Kidney (tissue), 14 donors: ENCODE measurements around the gene NXPE3. TPM values are rescaled to one million over a fixed set of nuclear protein-coding genes. Genes with fewer than 3 reads are reported as not detected.
"Not testable (repeated sequence)": the region's sequence is repeated elsewhere in the genome, so short reads cannot be mapped to it uniquely, and the experiment has no call there.

Source experiments
- DNase-seq, 5 donors: peaks; one replicate each; pipeline ENCODE4 v3.0.0-alpha.2; 2013 to 2020
- FAIRE-seq: peaks from 2 replicates; lab custom pipeline; 2012; peaks lifted over from hg19 to GRCh38; lab: Jason Lieb, UNC
- H3K27ac ChIP-seq, 2 donors: one replicate each; pipeline ENCODE4 v1.7.0; 2013; ENCODE audit warnings: low read depth in 2 of 2, low read length in 2 of 2, inconsistent platforms in 1 of 2
- H3K27me3 ChIP-seq: one replicate; pipeline ENCODE4 v1.7.1; 2013; ENCODE audit warnings: low read length, inconsistent platforms; ENCODE audit not compliant: control insufficient read depth, insufficient read depth
- H3K36me3 ChIP-seq, 3 donors: one replicate each; pipeline versions ENCODE4 v1.7.0 to v1.7.1; 2013; ENCODE audit warnings: low read length in 3 of 3, control low read depth in 1 of 3, inconsistent platforms in 1 of 3; ENCODE audit not compliant: insufficient read depth in 3 of 3, control insufficient read depth in 2 of 3
- H3K4me1 ChIP-seq, 3 donors: one replicate each; pipeline versions ENCODE4 v1.7.0 to v1.7.1; 2013; ENCODE audit warnings: low read length in 3 of 3, inconsistent platforms in 1 of 3, low read depth in 1 of 3; ENCODE audit not compliant: control insufficient read depth in 2 of 3, insufficient read depth in 2 of 3
- H3K4me3 ChIP-seq, 3 donors: one replicate each; pipeline versions ENCODE4 v1.7.0 to v1.8.1; 2013; ENCODE audit warnings: low read length in 3 of 3, control low read depth in 1 of 3, inconsistent platforms in 1 of 3
- H3K9ac ChIP-seq, 3 donors: one replicate each; pipeline versions ENCODE4 v1.7.0 to v1.7.1; 2013; ENCODE audit warnings: low read length in 3 of 3, control low read depth in 1 of 3, inconsistent platforms in 1 of 3
- H3K9me3 ChIP-seq, 3 donors: one replicate each; pipeline versions ENCODE4 v1.7.0 to v1.7.1; 2013; ENCODE audit warnings: low read length in 3 of 3, control low read depth in 1 of 3, inconsistent platforms in 1 of 3; ENCODE audit not compliant: control insufficient read depth in 2 of 3, insufficient read depth in 1 of 3
- CTCF ChIP-seq: IDR thresholded peaks from 3 replicates; pipeline ENCODE4 v1.5.1; 2012; ENCODE audit warnings: mild to moderate bottlenecking, moderate library complexity, borderline replicate concordance; ENCODE audit not compliant: insufficient read depth; ENCODE audit errors: extremely low read depth
- intact Hi-C: fragments of 100-400 bp; cut with DNase I; formaldehyde crosslinking; loops from one replicate; pipeline ENCODE4 v1.11.1; 2022
- polyA plus RNA-seq: library from polyadenylated mRNA; stranded (reverse); fragments of 350-450 nt; fragmentation: Illumina TruSeq; extraction: RNeasy Lipid Tissue Mini Kit (QIAGEN cat#74804); gene quantifications from one replicate; pipeline ENCODE4 v1.2.3, GENCODE V29; 2014; ENCODE audit warnings: low read depth, low replicate concordance; ENCODE audit not compliant: insufficient read depth
- total RNA-seq: library from RNA; stranded (reverse); fragmentation: NEBNext Ultra II Directional; extraction: Animal tissue kit (Norgen Biotek cat#: 25700); gene quantifications from one replicate; pipeline ENCODE4 v1.2.1, GENCODE V29; 2021
- donor health status: control.
- donor health status: control.
- donor health status: control.
- donor health status: control.
- donor health status: control.
- donor health status: DM: yes; HTN: yes; CAD: no.
- donor health status: Normal renal cell carcinoma (clear cell type).

The NXPE3 gene
- total and polyA plus RNA-seq, 2 donors from 2014 or later, result 4.9 to 13.3 TPM

- Histone ChIP-seq H3K27me3 (no peaks in the 10 kb centered on the region), H3K27ac (no peak overlapping the region), H3K4me3 (no peak overlapping the region), H3K36me3 (peaks cover 11 to 23% (median 12%) of the 10 kb centered on the region in 3 donors), H3K9ac (no peak overlapping the region), H3K9me3 (no peaks in the 10 kb centered on the region), H3K4me1 (no peaks in the 10 kb centered on the region)
- TF ChIP-seq CTCF, result no peak
- no peak for DNase-seq
- intact Hi-C loops, result no loop called here
- no peak for FAIRE-seq
These were observed 46.8 kb upstream of the NXPE3 start for GRCh38 chr3:101732240-101732641.

GRCh38 chr3:101735833-101736232 lies 43.2 kb upstream of the NXPE3 start:
- intact Hi-C loops, result no loop called here
- Histone ChIP-seq H3K9ac (no peak overlapping the region), H3K4me1 (no peaks in the 10 kb centered on the region), H3K27me3 (no peaks in the 10 kb centered on the region), H3K4me3 (no peak overlapping the region), H3K36me3 (peaks cover 11 to 23% (median 12%) of the 10 kb centered on the region in 3 donors), H3K9me3 (no peaks in the 10 kb centered on the region), H3K27ac (no peak overlapping the region)
- TF ChIP-seq CTCF, result no peak
- DNase-seq (no peak), FAIRE-seq (no peak)

DNA sequence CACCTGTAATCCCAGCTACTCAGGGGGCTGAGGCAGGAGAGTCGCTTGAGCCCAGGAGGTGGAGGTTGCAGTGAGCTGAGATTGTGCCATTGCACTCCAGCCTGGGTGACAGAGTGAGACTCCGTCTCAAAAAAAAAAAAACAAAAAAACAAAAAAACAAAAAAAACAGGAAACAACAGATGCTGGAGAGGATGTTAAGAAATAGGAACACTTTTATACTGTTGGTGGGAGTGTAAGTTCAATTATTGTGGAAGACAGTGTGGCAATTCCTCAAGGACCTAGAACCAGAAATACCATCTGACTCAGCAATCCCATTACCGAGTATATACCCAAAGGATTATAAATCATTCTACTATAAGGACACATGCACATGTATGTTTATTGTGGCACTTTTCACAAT lies 37.1 kb upstream of the NXPE3 start:
- intact Hi-C loops, FAIRE-seq, H3K9me3 ChIP-seq, H3K4me1 ChIP-seq, DNase-seq, H3K9ac ChIP-seq, H3K27me3 ChIP-seq, H3K27ac ChIP-seq, H3K36me3 ChIP-seq, H3K4me3 ChIP-seq: not testable (repeated sequence)

DNA sequence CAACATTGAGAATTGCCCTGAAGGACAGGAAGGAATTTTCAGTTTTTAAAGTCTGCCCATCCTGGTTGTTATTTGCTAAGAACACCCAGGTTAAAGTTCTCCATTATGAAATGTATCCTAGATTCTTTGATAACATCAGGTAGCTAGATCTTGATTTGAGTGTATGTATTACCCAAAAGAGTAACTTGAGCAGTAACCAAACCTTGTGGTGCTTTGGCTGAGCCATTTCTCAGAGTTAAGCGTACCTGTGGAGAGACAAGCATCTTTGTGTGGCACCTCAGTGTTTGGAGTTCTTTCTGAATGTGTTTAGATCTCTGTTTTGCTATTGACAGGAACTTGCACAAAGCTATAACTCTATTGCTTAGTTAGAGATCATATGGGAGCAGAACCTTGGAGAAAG lies 34.2 kb upstream of the NXPE3 start:
- TF ChIP-seq CTCF, result no peak
- DNase-seq (no peak), FAIRE-seq (no peak)
- H3K27me3 ChIP-seq, result no peaks in the 10 kb centered on the region
- no peak overlapping the region for H3K27ac ChIP-seq
- H3K4me1 ChIP-seq, result no peaks in the 10 kb centered on the region
- H3K4me3 ChIP-seq, result no peak overlapping the region
- intact Hi-C loops, result no loop called here
- H3K9me3 ChIP-seq, result no peaks in the 10 kb centered on the region
- no peak overlapping the region for H3K9ac ChIP-seq
- H3K36me3 ChIP-seq, result no peaks in the 10 kb centered on the region

- H3K4me3 ChIP-seq, DNase-seq, H3K9me3 ChIP-seq, H3K9ac ChIP-seq, H3K36me3 ChIP-seq, H3K27ac ChIP-seq, FAIRE-seq, H3K27me3 ChIP-seq, H3K4me1 ChIP-seq, intact Hi-C loops: not testable (repeated sequence)
These were observed 33.1 kb upstream of the NXPE3 start for GRCh38 chr3:101745934-101746333.

GRCh38 chr3:101753386-101754113 lies 25.5 kb upstream of the NXPE3 start:
- H3K36me3 ChIP-seq, result peaks cover 3 to 13% (median 6%) of the 10 kb centered on the region in 3 donors
- H3K27me3 ChIP-seq, H3K27ac ChIP-seq, FAIRE-seq, H3K9me3 ChIP-seq, H3K4me3 ChIP-seq, DNase-seq, H3K4me1 ChIP-seq, intact Hi-C loops, H3K9ac ChIP-seq: not testable (repeated sequence)
